Hepatic stellate cell (primary cell): ENCODE measurements around the gene TNS3.
A peak's percentile ranks its signal among the peaks of the same experiment; 100 is the strongest.
"Not testable (repeated sequence)": the region's sequence is repeated elsewhere in the genome, so short reads cannot be mapped to it uniquely, and the experiment has no call there.

Experiments used
- DNase-seq: peaks from one replicate; pipeline ENCODE4 v3.0.0; 2011; ENCODE audit warnings: low spot score

The TNS3 gene

GRCh38 chr7:47581804-47582763 is at the start of gene TNS3:
TSS of gene TNS3 (minus strand) at chr7:47582111. CDS start at chr7:47439636, 142,475 bp downstream.
- peak; percentile 70 for DNase-seq

DNA sequence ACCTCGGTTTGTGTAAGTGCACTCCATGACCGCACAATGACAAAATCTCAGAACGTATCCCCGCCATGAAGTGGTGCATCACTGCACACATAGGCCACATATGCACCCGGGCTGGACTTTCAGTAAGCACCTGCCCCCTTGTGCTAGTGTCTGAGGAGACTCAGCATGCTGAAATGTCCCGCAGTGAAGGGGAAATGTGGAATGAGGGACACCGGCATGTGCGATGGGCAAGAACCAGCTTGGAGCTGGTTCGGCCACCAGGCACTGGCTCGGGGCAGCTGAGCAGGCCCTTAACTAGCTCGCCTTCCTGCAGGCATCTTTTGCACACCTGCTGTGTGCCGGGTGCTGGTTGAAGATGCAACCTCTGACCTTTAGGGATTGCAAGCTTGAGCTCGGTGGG is 49.8 kb upstream of the TNS3 start:
- DNase-seq = no peak

- DNase-seq = no peak
Observed at GRCh38 chr7:47627580-47628283, 45.8 kb upstream of the TNS3 start.

GRCh38 chr7:47625861-47626715 is 44.2 kb upstream of the TNS3 start:
- no peak for DNase-seq

DNA sequence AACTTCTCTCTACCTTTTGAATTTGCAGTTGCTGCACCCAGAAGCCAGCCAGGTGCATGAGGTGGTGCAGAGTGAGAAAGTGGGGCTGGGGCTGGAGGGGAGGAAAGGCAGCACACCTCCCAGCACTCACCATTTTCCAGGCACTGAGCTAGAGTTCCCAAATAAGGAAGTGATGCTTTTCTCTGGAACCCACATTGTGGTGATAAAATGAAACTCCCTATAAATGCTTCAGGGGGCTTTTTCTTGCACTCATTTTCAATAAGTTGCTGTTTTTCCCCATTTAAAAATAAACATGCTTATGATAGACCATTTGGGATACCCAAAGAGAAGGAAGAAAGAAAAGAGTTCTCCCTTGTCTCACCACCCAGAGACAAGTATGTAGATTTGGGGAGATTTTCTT is 42.8 kb upstream of the TNS3 start:
- DNase-seq = no peak

DNA sequence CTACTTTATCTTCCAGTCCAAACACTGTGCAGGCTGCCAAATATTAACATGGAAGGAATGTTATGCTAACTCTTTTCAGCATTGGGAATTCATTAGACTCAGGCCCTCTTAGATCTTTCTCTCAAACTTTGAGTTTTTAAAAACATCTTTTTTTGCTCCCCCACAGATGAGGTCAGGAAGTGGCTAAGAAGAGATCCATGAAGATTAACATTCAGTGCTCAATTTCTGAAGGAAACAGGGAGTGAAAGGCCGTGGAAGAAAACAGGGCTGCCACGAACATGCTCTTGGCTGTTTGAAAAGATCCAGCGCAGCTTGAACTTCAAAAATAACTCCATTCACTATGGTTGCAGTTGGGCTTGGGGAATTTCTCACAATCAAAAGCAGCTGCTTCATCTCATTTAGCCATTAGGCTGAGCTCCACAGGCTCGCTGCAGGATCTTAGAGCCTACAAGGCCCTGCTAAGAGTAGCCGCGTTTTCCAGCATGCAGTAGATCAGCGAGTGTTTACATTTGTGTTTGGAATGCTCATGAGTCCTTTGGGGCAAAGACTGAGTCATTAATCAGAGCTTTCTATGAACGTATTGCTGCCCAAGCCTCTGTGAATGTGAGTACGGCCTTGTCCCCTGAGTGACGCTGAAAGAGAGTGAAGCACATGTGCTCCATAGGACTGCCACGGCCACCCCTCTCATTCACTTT is 41.2 kb upstream of the TNS3 start:
- DNase-seq = peak; percentile 83

- DNase-seq = no peak
Observed at GRCh38 chr7:47622586-47622945, 40.7 kb upstream of the TNS3 start.

- DNase-seq = no peak
Observed at GRCh38 chr7:47621979-47622561, 40.2 kb upstream of the TNS3 start.

DNA sequence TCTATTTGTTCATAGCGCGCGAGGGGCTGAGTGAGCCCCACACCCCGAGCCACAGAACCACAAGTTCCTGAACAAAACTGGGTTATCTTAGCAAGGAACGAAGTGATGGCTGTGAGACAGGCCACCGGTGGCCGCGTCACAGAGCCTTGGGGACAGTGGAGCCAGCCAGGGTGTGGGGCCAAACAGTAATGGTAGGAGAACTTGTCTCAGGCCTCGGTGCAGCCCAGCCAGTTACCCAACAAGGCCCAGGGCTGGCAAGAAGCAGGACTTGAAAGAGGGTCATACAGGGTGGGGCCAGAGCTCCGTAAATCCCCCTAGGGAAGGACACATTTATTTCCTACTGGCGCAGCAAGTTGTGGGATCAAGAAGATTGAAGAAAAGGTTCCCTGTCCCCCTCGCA is 39.4 kb upstream of the TNS3 start:
- DNase-seq = no peak

DNA sequence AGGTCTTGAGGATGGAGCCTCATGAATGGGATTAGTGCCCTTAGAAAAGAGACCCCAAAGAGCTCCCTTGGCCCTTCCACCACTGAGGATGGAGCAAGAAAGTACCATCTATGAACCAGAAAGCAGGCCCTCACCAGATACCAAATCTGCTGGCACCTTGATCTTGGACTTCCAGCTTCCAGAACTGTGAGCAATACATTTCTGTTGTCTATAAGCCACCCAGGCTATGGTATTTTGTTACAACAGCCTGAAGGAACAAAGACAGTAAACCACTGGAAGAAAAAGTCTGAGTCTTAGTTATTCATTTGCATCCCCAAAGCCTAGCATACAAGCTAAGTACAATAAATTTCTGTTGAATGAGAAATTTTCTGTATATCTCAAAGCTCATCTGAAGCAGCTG is 37.9 kb upstream of the TNS3 start:
- no peak for DNase-seq

GRCh38 chr7:47617131-47617530 is 35.2 kb upstream of the TNS3 start:
- DNase-seq = no peak

- no peak for DNase-seq
Observed at GRCh38 chr7:47614450-47614849, 32.5 kb upstream of the TNS3 start.

DNA sequence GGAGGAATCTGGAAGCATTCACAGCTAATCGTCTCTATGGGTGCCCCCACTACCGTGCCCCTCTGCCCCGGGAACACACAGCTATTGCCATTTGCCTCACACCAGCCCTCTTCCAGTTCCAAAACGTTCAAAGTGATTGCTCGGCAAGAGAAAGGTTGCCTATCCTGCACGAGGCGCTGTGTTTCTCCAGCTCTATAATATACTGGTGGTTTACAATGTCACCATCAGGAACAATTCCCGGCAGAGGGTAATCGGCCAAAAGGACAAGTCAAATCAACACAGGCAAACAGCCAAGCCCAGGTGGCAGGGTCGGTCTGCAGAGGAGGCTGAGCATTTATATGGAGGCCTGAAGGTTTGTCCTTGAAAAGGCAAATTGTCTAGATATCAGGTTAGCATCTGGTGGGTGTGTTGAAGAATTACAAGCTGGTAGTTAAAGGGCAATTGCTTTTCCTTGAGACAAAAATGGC is 29.2 kb upstream of the TNS3 start:
- no peak for DNase-seq

GRCh38 chr7:47610506-47611044 is 28.7 kb upstream of the TNS3 start:
- DNase-seq = peak; percentile 50

GRCh38 chr7:47609803-47610452 is 28.0 kb upstream of the TNS3 start:
- no peak for DNase-seq

DNA sequence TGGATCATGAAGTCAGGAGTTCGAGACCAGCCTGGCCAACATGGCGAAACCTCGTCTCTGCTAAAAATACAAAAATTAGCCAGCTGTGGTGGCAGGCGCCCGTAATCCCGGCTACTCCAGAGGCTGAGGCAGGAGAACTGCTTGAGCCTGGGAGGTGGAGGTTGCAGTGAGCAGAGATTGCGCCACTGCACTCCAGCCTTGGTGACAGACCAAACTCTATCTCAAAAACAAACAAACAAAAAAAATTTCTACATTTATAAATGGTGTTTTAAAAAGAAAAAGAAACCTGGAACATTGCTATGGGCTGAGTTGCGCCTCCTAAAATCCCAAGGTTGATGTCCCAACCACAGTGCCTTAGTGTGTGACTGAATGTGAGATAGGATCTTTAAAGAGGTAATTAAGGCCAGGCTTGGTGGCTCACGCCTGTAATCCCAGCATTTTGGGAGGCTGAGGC is 24.7 kb upstream of the TNS3 start:
- not testable (repeated sequence) for DNase-seq

DNA sequence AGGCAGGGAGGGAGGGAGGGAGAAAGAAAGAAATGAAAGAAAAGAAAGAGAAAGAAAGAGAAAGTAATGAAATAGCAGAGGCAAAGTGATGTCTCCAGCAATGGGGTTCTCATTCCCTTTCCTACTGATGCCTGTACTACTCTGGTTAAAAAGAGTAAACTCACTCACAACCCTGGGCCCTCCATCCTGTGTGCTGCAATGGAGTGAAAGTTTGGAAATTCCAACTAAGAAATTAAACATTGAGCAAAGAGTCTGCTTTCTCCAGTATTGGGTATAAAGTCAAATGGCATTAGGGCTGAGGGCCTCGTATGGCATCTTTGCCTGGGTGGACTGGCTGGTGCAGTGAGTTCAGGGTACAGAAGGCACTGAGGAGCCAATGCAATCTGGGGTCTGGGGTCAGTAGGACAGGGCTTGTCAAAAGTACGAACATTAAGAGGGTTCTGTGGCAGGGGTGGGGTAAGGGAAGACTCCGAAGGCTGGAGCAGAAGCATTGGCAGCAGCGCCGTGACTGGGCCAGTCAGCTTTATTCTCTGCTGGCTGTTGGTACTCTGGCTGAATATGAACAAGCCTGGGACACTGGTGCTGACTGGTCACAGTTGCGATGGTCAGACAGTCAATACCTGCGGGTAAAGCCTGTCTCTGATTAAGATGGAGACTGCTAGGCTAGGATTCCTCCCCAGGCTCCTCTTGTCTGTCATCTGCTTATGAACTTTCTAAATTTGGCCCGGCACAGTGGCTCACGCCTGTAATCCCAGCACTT is 24.1 kb upstream of the TNS3 start:
- DNase-seq = no peak

DNA sequence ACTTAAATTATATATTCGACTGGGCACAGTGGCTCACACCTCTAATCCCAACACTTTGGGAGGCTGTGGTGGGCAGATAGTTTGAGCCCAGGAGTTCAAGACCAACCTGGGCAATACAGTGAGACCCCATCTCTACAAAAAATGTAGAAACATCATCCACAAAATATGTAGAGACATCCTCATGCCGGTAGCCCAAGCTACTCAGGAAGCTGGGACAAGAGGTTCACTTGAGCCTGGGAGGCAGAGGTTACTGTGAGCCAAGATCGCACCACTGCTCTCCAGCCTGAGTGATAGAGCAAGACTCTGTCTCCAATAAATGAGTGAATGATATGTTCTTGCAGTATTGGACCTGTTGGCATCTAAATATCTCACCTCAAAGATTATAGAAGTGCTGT is 22.6 kb upstream of the TNS3 start:
- no peak for DNase-seq

- not testable (repeated sequence) for DNase-seq
Observed at GRCh38 chr7:47603514-47604255, 21.8 kb upstream of the TNS3 start.
